Right lobe of liver (tissue), 5 donors: ENCODE measurements around the gene ART5. TPM values are rescaled to one million over a fixed set of nuclear protein-coding genes. Genes with fewer than 3 reads are reported as not detected.

ENCODE experiments used
- small RNA-seq, 2 experiments: library from RNA; depleted of rRNA; stranded (forward); fragments of <200 nt; gene quantifications; one replicate each; pipeline ENCODE3, GENCODE V24; 2016
- total RNA-seq, 6 experiments: library from RNA; depleted of rRNA in 2 of 6; stranded (reverse); fragments of >200 nt in 2 of 6; fragmentation: NEBNext Ultra II Directional in 3 of 6; extraction: Animal tissue kit (Norgen Biotek cat#: 25700) in 3 of 6; gene quantifications; one replicate each; pipeline versions ENCODE4 v1.1.0 to v1.2.4, GENCODE V29; 2016 to 2023
- donor health status: DM: no; HTN: no; CAD: no.
- donor health status: DM: no; HTN: no; CAD: no.
- donor health status: DM: no; HTN: yes; CAD: no.
- donor health status: DM: no; HTN: yes; CAD: no.

ART5 gene
- total RNA-seq, 6 experiments from 2014 or later = 0.35 to 0.59 TPM; not detected in 4

Small RNAs within 50 kb of the gene (small RNA-seq; reads per million reads assigned to genes)
- gene RF00019 = 0 reads per million in 2 experiments

Other genes starting within 250 kb of the ART5 start
- gene ART1, start 3.1 kb upstream of the ART5 start, total RNA-seq = not detected
- gene CHRNA10, start 29.4 kb upstream of the ART5 start, total RNA-seq = 1 to 10 TPM in 1 of 6 experiments, under 1 TPM in 5; 0.25 to 1.2 (median 0.41) TPM
- gene NUP98, start 155.6 kb upstream of the ART5 start, total RNA-seq = 10 to 100 TPM; 29.7 to 69.0 (median 34.3) TPM
- 10 to 100 TPM; 14.8 to 26.8 (median 17.9) TPM for gene PGAP2, start 166.6 kb upstream of the ART5 start, total RNA-seq
- 10 to 100 TPM; 13.9 to 31.5 (median 22.0) TPM for gene RHOG, start 199.0 kb upstream of the ART5 start, total RNA-seq
- 10 to 100 TPM; 36.4 to 48.0 (median 40.5) TPM for gene STIM1, start 213.7 kb upstream of the ART5 start, total RNA-seq